K562 (cell line): ENCODE data around the gene FANK1. TPM values are rescaled to one million over a fixed set of nuclear protein-coding genes. Genes with fewer than 3 reads are reported as not detected.

Experiments
- ATAC-seq: fragments of 200-7000 bp; cut with Tn5 transposase; 3 replicates; pipeline ENCODE4 v1.9.1; 2020; ENCODE audit warnings: moderate library complexity
- BruUV-seq: library from RNA; stranded (reverse); fragments of 400-500 nt; replicated peaks from 2 replicates; lab custom pipeline; 2021; lab: Mats Ljungman, UMichigan
- CTCF ChIA-PET: fragments of 300-600 bp; formaldehyde crosslinking; extraction: SDS; loops from one replicate; lab custom pipeline; 2021; ENCODE audit warnings: low intra/inter-chr PET ratio; lab: Yijun Ruan, JAX
- POLR2A ChIA-PET: fragments of 300-600, 350-650 bp; sonication (Branson Sonifier 250); formaldehyde crosslinking; extraction: SDS; loops from one replicate; lab custom pipeline; 2021; ENCODE audit warnings: antibody characterized with exemption, inconsistent platforms; lab: Yijun Ruan, JAX
- DNase-seq, 4 experiments: peaks; one replicate each; pipeline versions ENCODE4 v3.0.0 to v3.0.0-alpha.2; 2011 to 2018; ENCODE audit warnings: low spot score in 3 of 4, mixed read lengths in 3 of 4; ENCODE audit errors: extremely low read depth in 1 of 4
- FAIRE-seq: peaks from 2 replicates; lab custom pipeline; 2011; peaks lifted over from hg19 to GRCh38; lab: Jason Lieb, UNC
- H2AFZ ChIP-seq: 2 replicates; pipeline ENCODE4 v1.6.0; 2011; ENCODE audit warnings: low read depth, low read length, control low read depth, inconsistent platforms
- H3K27ac ChIP-seq: fragments of 200-600 bp; 3 replicates; pipeline ENCODE4 v1.8.0; 2011; ENCODE audit warnings: low read depth, mild to moderate bottlenecking, control low read depth, inconsistent platforms, low read length, moderate library complexity, mixed read lengths; ENCODE audit errors: extremely low read depth
- H3K27me3 ChIP-seq, 2 experiments: fragments of 300-600 bp in 1 of 2; 2 replicates in 1 of 2; 3 replicates in 1 of 2; pipeline versions ENCODE4 v1.6.0 to v1.8.0; 2011; ENCODE audit warnings: inconsistent platforms in 2 of 2, low read length in 2 of 2, mild to moderate bottlenecking in 1 of 2, mixed read lengths in 1 of 2, moderate library complexity in 1 of 2; ENCODE audit not compliant: control insufficient read depth in 2 of 2, insufficient read depth in 2 of 2
- H3K36me3 ChIP-seq: fragments of 300-600 bp; 3 replicates; pipeline ENCODE4 v1.8.0; 2011; ENCODE audit warnings: mild to moderate bottlenecking, low read length, inconsistent platforms; ENCODE audit not compliant: control insufficient read depth, insufficient read depth
- H3K4me1 ChIP-seq, 2 experiments: fragments of 200-600 bp in 1 of 2; replicated peaks in 1 of 2; 2 replicates in 1 of 2; 3 replicates in 1 of 2; pipeline versions ENCODE4 v1.5.1 to v1.8.0; 2011; ENCODE audit warnings: inconsistent platforms in 2 of 2, low read length in 2 of 2, mild to moderate bottlenecking in 1 of 2, mixed read lengths in 1 of 2, moderate library complexity in 1 of 2; ENCODE audit not compliant: control insufficient read depth in 2 of 2, insufficient read depth in 2 of 2
- H3K4me2 ChIP-seq: 2 replicates; pipeline ENCODE4 v1.6.1; 2011; ENCODE audit warnings: low read length, control low read depth, inconsistent platforms, mixed read lengths; ENCODE audit not compliant: insufficient read depth
- H3K4me3 ChIP-seq: fragments of 200-600 bp; sonication (generic), shearing (Covaris generic); 2 replicates; pipeline ENCODE4 v1.5.1; 2016; ENCODE audit warnings: control low read depth, inconsistent platforms
- H3K79me2 ChIP-seq: fragments of 200-600 bp; 3 replicates; pipeline ENCODE4 v1.8.0; 2011; ENCODE audit warnings: low read length, inconsistent platforms; ENCODE audit not compliant: control insufficient read depth, insufficient read depth
- H3K9ac ChIP-seq, 2 experiments: 2 replicates each; pipeline versions ENCODE4 v1.6.0 to v1.6.1; 2011; ENCODE audit warnings: low read depth in 2 of 2, low read length in 2 of 2, control low read depth in 1 of 2, inconsistent platforms in 1 of 2, mild to moderate bottlenecking in 1 of 2, mixed read lengths in 1 of 2; ENCODE audit not compliant: insufficient read depth in 1 of 2
- H3K9me1 ChIP-seq: one replicate; pipeline ENCODE4 v1.6.0; 2011; ENCODE audit warnings: inconsistent platforms, mild to moderate bottlenecking, low read length, moderate library complexity; ENCODE audit not compliant: control insufficient read depth, insufficient read depth
- H3K9me3 ChIP-seq: replicated peaks from 2 replicates; pipeline ENCODE4 v1.5.1; 2011; ENCODE audit warnings: low read depth, low read length, inconsistent platforms; ENCODE audit not compliant: control insufficient read depth, insufficient read depth
- H4K20me1 ChIP-seq: replicated peaks from 2 replicates; pipeline ENCODE4 v1.6.1; 2011; ENCODE audit warnings: low read length, inconsistent platforms, mixed read lengths; ENCODE audit not compliant: control insufficient read depth, insufficient read depth
- ARID3B ChIP-seq: fragments of 250-450 bp; sonication (Bioruptor Pico); IDR thresholded peaks from 2 replicates; pipeline ENCODE4 v1.4.0; 2020; ENCODE audit warnings: borderline replicate concordance
- COPS2 ChIP-seq: fragments of 450-650 bp; conservative IDR thresholded peaks from 2 replicates; pipeline ENCODE4 v1.6.1; 2016; ENCODE audit warnings: mild to moderate bottlenecking, moderate library complexity
- DMBX1 ChIP-seq: fragments of 250-450 bp; sonication (Bioruptor Pico); IDR thresholded peaks from 2 replicates; pipeline ENCODE4 v1.8.0; 2022; ENCODE audit warnings: inconsistent platforms, mild to moderate bottlenecking, moderate library complexity, borderline replicate concordance
- HMGXB4 ChIP-seq: sonication (generic); formaldehyde crosslinking; IDR thresholded peaks from 2 replicates; pipeline ENCODE4 v1.8.1; 2023; ENCODE audit warnings: mild to moderate bottlenecking, missing genetic modification reagents
- IRF2 ChIP-seq: sonication (generic); formaldehyde crosslinking; IDR thresholded peaks from 2 replicates; pipeline ENCODE4 v1.8.1; 2022; ENCODE audit warnings: mild to moderate bottlenecking, missing genetic modification reagents
- KLF6 ChIP-seq: fragments of 250-450 bp; sonication (Bioruptor Pico); IDR thresholded peaks from 2 replicates; pipeline ENCODE4 v1.4.0; 2020; ENCODE audit warnings: mild to moderate bottlenecking, moderate library complexity, borderline replicate concordance
- LARP7 ChIP-seq: fragments of 450-650 bp; IDR thresholded peaks from 2 replicates; pipeline ENCODE4 v1.6.1; 2016
- TCF3 ChIP-seq: sonication (generic); formaldehyde crosslinking; IDR thresholded peaks from 2 replicates; pipeline ENCODE4 v1.4.0; 2020; ENCODE audit warnings: mild to moderate bottlenecking, missing genetic modification reagents
- YY1 ChIP-seq, 3 experiments: IDR thresholded peaks; 2 replicates each; pipeline ENCODE4 v1.6.1; 2011; ENCODE audit warnings: low read length in 2 of 3, mild to moderate bottlenecking in 2 of 3, moderate library complexity in 2 of 3, borderline replicate concordance in 1 of 3, control low read depth in 1 of 3, low read depth in 1 of 3; ENCODE audit not compliant: insufficient read depth in 3 of 3, insufficient replicate concordance in 2 of 3, control insufficient read depth in 1 of 3, insufficient read length in 1 of 3; ENCODE audit errors: extremely low read depth in 1 of 3
- ZNF280A ChIP-seq: fragments of 450-650 bp; IDR thresholded peaks from 2 replicates; pipeline ENCODE4 v1.6.1; 2018; ENCODE audit warnings: mild to moderate bottlenecking, low read depth; ENCODE audit not compliant: partially characterized antibody
- ZNF384 ChIP-seq: IDR thresholded peaks from 2 replicates; pipeline ENCODE4 v1.6.1; 2012; ENCODE audit warnings: low read depth, low read length, improper control_type of control experiment
- WGBS: fragments of 100-300 bp; shearing (Covaris generic); methylation state at CpG from one replicate; pipeline ENCODE4 v1.1.6; 2016; ENCODE audit warnings: low coverage, mixed read lengths; ENCODE audit not compliant: insufficient coverage; ENCODE audit errors: missing lambda C conversion rate; 5-methylcytosine and 5-hydroxymethylcytosine counted together
- in situ Hi-C: fragments of 300-500 bp; cut with MboI; formaldehyde crosslinking; loops from 4 replicates; pipeline ENCODE4 v1.15.0; 2018; ENCODE audit warnings: inconsistent platforms, mixed read lengths
- intact Hi-C: fragments of 100-400 bp; cut with micrococcal nuclease; formaldehyde crosslinking; loops from 2 replicates; pipeline ENCODE4 v1.14.2; 2022
- polyA plus RNA-seq, 8 experiments: library from polyadenylated mRNA; depleted of rRNA in 4 of 8; stranded (reverse) in 5 of 8; unstranded in 3 of 8; fragments of >200 nt; fragmentation: Nextera tagmentation in 2 of 8; fragmentation: Illumina TruSeq in 1 of 8; extraction: Ambion mirVana in 2 of 8; extraction: Trizol in 1 of 8; gene quantifications; 2 replicates each; pipeline versions ENCODE4 v1.2.1 to v1.2.3, GENCODE V29; 2011 to 2014; ENCODE audit warnings: inconsistent platforms in 1 of 8, missing spikeins in 1 of 8
- total RNA-seq, 7 experiments: library from RNA; depleted of rRNA in 6 of 7; stranded (reverse); fragments of >200 nt in 6 of 7; fragmentation: Illumina TruSeq in 2 of 7; extraction: Trizol in 2 of 7; gene quantifications; 2 replicates each; pipeline versions ENCODE4 v1.2.1 to v1.2.3, GENCODE V29; 2011 to 2021; ENCODE audit warnings: low replicate concordance in 1 of 7

FANK1 gene
- total and polyA plus RNA-seq, 9 of the 15 experiments (the other 6 are each of a cell fraction or from before 2014, with no cell fraction given): 0.11 to 2.3 (median 0.51) TPM; not detected in 1

DNA sequence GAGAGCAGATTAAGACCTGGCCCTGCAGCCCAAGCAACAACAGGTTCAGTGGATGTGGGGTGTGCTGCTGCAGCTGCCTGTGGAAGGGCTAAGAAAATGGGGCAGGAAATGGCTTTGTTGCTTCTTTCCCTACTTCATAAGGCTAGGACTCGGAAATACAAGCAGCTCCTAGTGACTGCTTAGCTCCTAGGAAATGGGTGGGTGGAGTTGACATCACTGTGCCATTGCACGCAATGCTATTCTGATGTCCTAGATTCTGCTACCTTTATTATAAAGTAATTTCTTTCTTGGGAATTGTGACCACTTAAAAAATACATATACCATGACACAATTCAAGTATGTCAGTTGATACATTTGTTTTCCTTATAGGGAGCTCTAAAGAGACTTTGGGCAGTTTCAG, 155.8 kb downstream of the FANK1 start:
- H3K4me3 ChIP-seq: no peak overlapping the region
- H3K4me1 ChIP-seq: no peaks in the 10 kb centered on the region
- ATAC-seq: no peak
- no peak overlapping the region for H3K4me2 ChIP-seq
- no peak overlapping the region for H2AFZ ChIP-seq
- intact Hi-C loops: no loop called here
- ChIA-PET POLR2A (no interaction called here), CTCF (no interaction called here)
- in situ Hi-C loops: no loop called here
- no peak overlapping the region for H3K9ac ChIP-seq
- no peaks in the 10 kb centered on the region for H3K9me1 ChIP-seq
- no TSS peak for BruUV-seq
- H3K79me2 ChIP-seq: no peaks in the 10 kb centered on the region
- H3K36me3 ChIP-seq: no peaks in the 10 kb centered on the region
- TF ChIP-seq IRF2 (CRISPR knock-in tag): no peak
- no peak for TF ChIP-seq YY1 (IDR thresholded peaks at IDR 0.05; ENCODE audit: borderline replicate concordance in 1 of 3, control insufficient read depth in 1 of 3, extremely low read depth in 1 of 3, insufficient read depth in 3 of 3, insufficient read length in 1 of 3, insufficient replicate concordance in 2 of 3, low read depth in 1 of 3, low read length in 2 of 3)
- TF ChIP-seq DMBX1 (CRISPR knock-in tag): no peak
- TF ChIP-seq ZNF384: no peak
- no peak for TF ChIP-seq COPS2
- no peaks in the 10 kb centered on the region for H3K9me3 ChIP-seq
- 0% methylated on average over 2 of the region's 2 CpGs for WGBS
- H3K27me3 ChIP-seq: peaks cover 0 to 5% of the 10 kb centered on the region in 2 experiments; a peak in 1 of 5 replicates
- H4K20me1 ChIP-seq: no peaks in the 10 kb centered on the region
- no peak for DNase-seq
- H3K27ac ChIP-seq: no peak overlapping the region
- FAIRE-seq: no peak

DNA sequence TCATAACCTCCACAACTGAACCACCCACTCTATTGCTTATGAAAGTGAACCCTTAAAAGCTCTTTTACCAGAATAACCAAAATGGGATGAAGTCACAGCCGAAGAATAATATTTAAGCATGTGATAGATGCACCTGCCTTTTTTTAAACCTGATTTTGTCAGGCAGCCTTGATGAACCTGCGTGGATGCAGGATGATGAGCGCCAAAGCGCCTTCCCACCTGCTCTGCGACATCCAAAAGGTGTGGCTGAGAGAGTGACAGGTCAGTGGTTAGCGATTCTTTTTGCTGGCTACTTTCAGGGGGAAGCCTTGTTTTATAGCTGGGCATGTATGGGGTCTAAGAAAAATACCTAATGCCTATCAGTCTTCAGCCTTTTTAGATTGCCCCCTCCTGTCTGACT, 157.8 kb downstream of the FANK1 start:
- ATAC-seq (no peak), FAIRE-seq (no peak), DNase-seq (no peak)
- Histone ChIP-seq H3K9ac (no peak overlapping the region), H3K27me3 (peaks cover 0 to 17% of the 10 kb centered on the region in 2 experiments; a peak in 2 of 5 replicates), H2AFZ (no peak overlapping the region), H3K27ac (no peak overlapping the region), H3K4me3 (no peak overlapping the region), H3K36me3 (no peaks in the 10 kb centered on the region), H4K20me1 (no peaks in the 10 kb centered on the region), H3K79me2 (no peaks in the 10 kb centered on the region), H3K4me2 (no peak overlapping the region), H3K9me3 (no peaks in the 10 kb centered on the region), H3K4me1 (no peaks in the 10 kb centered on the region), H3K9me1 (no peaks in the 10 kb centered on the region)
- WGBS: 1% methylated on average over 6 of the region's 6 CpGs
- intact Hi-C loops (no loop called here), in situ Hi-C loops (no loop called here)
- ChIA-PET POLR2A (interaction anchor here (0.7 kb wide), 1 partner anchor 8 kb away, joined by 3 read pairs; no protein-coding TSS in a partner anchor), CTCF (no interaction called here)
- BruUV-seq: no TSS peak
- TF ChIP-seq HMGXB4 (no peak), ARID3B (CRISPR knock-in tag) (no peak), ZNF280A (no peak), TCF3 (no peak), KLF6 (no peak), LARP7 (no peak)
